HG02678 (cell line): Measurements from ENCODE around the gene SMIM32.

Experiments used
- ATAC-seq: cut with Tn5 transposase; IDR thresholded peaks from one replicate; pipeline ENCODE4 v1.9.1; 2021; ENCODE audit warnings: mild to moderate bottlenecking, moderate library complexity; ENCODE audit not compliant: unreplicated experiment

Gene SMIM32

GRCh38 chr5:136192526-136193321 lies at the start of gene SMIM32:
SMIM32 (minus strand) TSS chr5:136193162; CDS start chr5:136192524, 638 bp downstream.
- no peak for ATAC-seq

- ATAC-seq, result peak; percentile 71
Observed at GRCh38 chr5:136242611-136243010, 49.6 kb upstream of the SMIM32 start.

- no peak for ATAC-seq
Observed at GRCh38 chr5:136242136-136242535, 49.2 kb upstream of the SMIM32 start.

- no peak for ATAC-seq
Observed at GRCh38 chr5:136240894-136241293, 47.9 kb upstream of the SMIM32 start.

GRCh38 chr5:136236479-136237083 lies 43.6 kb upstream of the SMIM32 start:
- no peak for ATAC-seq

GRCh38 chr5:136235321-136235720 lies 42.4 kb upstream of the SMIM32 start:
- ATAC-seq, result no peak

- peak; percentile 72 for ATAC-seq
Observed at GRCh38 chr5:136232316-136232715, 39.4 kb upstream of the SMIM32 start.

GRCh38 chr5:136230176-136230575 lies 37.2 kb upstream of the SMIM32 start:
- no peak for ATAC-seq

GRCh38 chr5:136228136-136228757 lies 35.3 kb upstream of the SMIM32 start:
- ATAC-seq, result no peak

GRCh38 chr5:136226401-136226800 lies 33.4 kb upstream of the SMIM32 start:
- no peak for ATAC-seq

- ATAC-seq, result no peak
Observed at GRCh38 chr5:136225796-136226195, 32.8 kb upstream of the SMIM32 start.

GRCh38 chr5:136222580-136223235 lies 29.7 kb upstream of the SMIM32 start:
- no peak for ATAC-seq

GRCh38 chr5:136221340-136221739 lies 28.4 kb upstream of the SMIM32 start:
- ATAC-seq, result no peak

- ATAC-seq, result no peak
Observed at GRCh38 chr5:136216230-136216629, 23.3 kb upstream of the SMIM32 start.

- no peak for ATAC-seq
Observed at GRCh38 chr5:136215812-136216211, 22.9 kb upstream of the SMIM32 start.

GRCh38 chr5:136213919-136214493 lies 21.0 kb upstream of the SMIM32 start:
- no peak for ATAC-seq

- peak; percentile 65 for ATAC-seq
Observed at GRCh38 chr5:136212252-136212721, 19.3 kb upstream of the SMIM32 start.

GRCh38 chr5:136211282-136212040 lies 18.5 kb upstream of the SMIM32 start:
- no peak for ATAC-seq

- ATAC-seq, result no peak
Observed at GRCh38 chr5:136210259-136210658, 17.3 kb upstream of the SMIM32 start.

- ATAC-seq, result no peak
Observed at GRCh38 chr5:136209346-136209910, 16.5 kb upstream of the SMIM32 start.
